ENCODE results near the gene PLA2G2D. TPM values are rescaled to one million over a fixed set of nuclear protein-coding genes. Genes with fewer than 3 reads are reported as not detected.
"Not testable (repeated sequence)": the region's sequence is repeated elsewhere in the genome, so short reads cannot be mapped to it uniquely, and the experiment has no call there.

Gene PLA2G2D
- total RNA-seq, 1 donor from 2014 or later: not detected

- DNase-seq (ENCODE audit: missing footprints) (no peak), ATAC-seq (no peak)
- intact Hi-C loops (cut with DNase I): no loop called here
Measured at GRCh38 chr1:20147846-20148570, 28.7 kb upstream of the PLA2G2D start.

GRCh38 chr1:20143734-20144565, 24.6 kb upstream of the PLA2G2D start:
- intact Hi-C loops (cut with DNase I): no loop called here
- DNase-seq (ENCODE audit: missing footprints) (no peak), ATAC-seq (no peak)

GRCh38 chr1:20143318-20143717, 24.0 kb upstream of the PLA2G2D start:
- intact Hi-C loops (cut with DNase I): no loop called here
- ATAC-seq: no peak

GRCh38 chr1:20142001-20142710, 22.8 kb upstream of the PLA2G2D start:
- intact Hi-C loops (cut with DNase I): no loop called here
- DNase-seq (ENCODE audit: missing footprints) (no peak), ATAC-seq (no peak)

More at GRCh38 chr1:20143318-20143717, 24.0 kb upstream of the PLA2G2D start:
- DNase-seq (ENCODE audit: missing footprints): no peak

GRCh38 chr1:20141466-20141865, 22.1 kb upstream of the PLA2G2D start:
- DNase-seq (ENCODE audit: missing footprints) (no peak), ATAC-seq (no peak)
- intact Hi-C loops (cut with DNase I): no loop called here

- no peak for ATAC-seq
- DNase-seq (ENCODE audit: missing footprints): no peak
- intact Hi-C loops (cut with DNase I): no loop called here
Measured at GRCh38 chr1:20141001-20141400, 21.7 kb upstream of the PLA2G2D start.

GRCh38 chr1:20139776-20140612, 20.7 kb upstream of the PLA2G2D start:
- DNase-seq (ENCODE audit: missing footprints) (no peak), ATAC-seq (no peak)
- intact Hi-C loops (cut with DNase I): no loop called here

- intact Hi-C loops (cut with DNase I): no loop called here
- no peak for DNase-seq (ENCODE audit: missing footprints)
- ATAC-seq: no peak
Measured at GRCh38 chr1:20138961-20139550, 19.7 kb upstream of the PLA2G2D start, which contains the start of gene PLA2G2F. TSS of gene PLA2G2F (plus strand) at chr1:20139323. CDS start at chr1:20139428, 105 bp downstream.

GRCh38 chr1:20138346-20138745, 19.0 kb upstream of the PLA2G2D start:
- intact Hi-C loops (cut with DNase I): no loop called here
- ATAC-seq: no peak
- no peak for DNase-seq (ENCODE audit: missing footprints)

GRCh38 chr1:20137604-20138003, 18.3 kb upstream of the PLA2G2D start:
- DNase-seq (ENCODE audit: missing footprints) (no peak), ATAC-seq (no peak)
- intact Hi-C loops (cut with DNase I): no loop called here

GRCh38 chr1:20137055-20137454, 17.7 kb upstream of the PLA2G2D start:
- no peak for DNase-seq (ENCODE audit: missing footprints)
- intact Hi-C loops (cut with DNase I): no loop called here
- no peak for ATAC-seq

- intact Hi-C loops (cut with DNase I): no loop called here
- no peak for ATAC-seq
- no peak for DNase-seq (ENCODE audit: missing footprints)
Measured at GRCh38 chr1:20136249-20136648, 16.9 kb upstream of the PLA2G2D start.

GRCh38 chr1:20134995-20135394, 15.7 kb upstream of the PLA2G2D start:
- DNase-seq (ENCODE audit: missing footprints) (no peak), ATAC-seq (no peak)
- intact Hi-C loops (cut with DNase I): no loop called here

- ATAC-seq; DNase-seq (ENCODE audit: missing footprints); intact Hi-C loops (cut with DNase I): not testable (repeated sequence)
Measured at GRCh38 chr1:20130518-20130917, 11.2 kb upstream of the PLA2G2D start.

GRCh38 chr1:20126806-20127440, 7.6 kb upstream of the PLA2G2D start:
- intact Hi-C loops (cut with DNase I): no loop called here

GRCh38 chr1:20126041-20126805, 6.9 kb upstream of the PLA2G2D start:
- ATAC-seq: no peak
- intact Hi-C loops (cut with DNase I): no loop called here
- DNase-seq (ENCODE audit: missing footprints): no peak

More at GRCh38 chr1:20126806-20127440, 7.6 kb upstream of the PLA2G2D start:
- ATAC-seq: no peak
- DNase-seq (ENCODE audit: missing footprints): no peak

GRCh38 chr1:20125100-20125499, 5.8 kb upstream of the PLA2G2D start:
- DNase-seq (ENCODE audit: missing footprints) (no peak), ATAC-seq (peak; percentile 63)
- intact Hi-C loops (cut with DNase I): no loop called here
